Body of pancreas (tissue), 4 donors: ENCODE measurements around the gene INPP5K.

Source experiments
- POLR2A ChIP-seq, 3 donors: fragments of 450-650 bp; IDR thresholded peaks; one replicate each; pipeline ENCODE4 v1.6.1; 2016; ENCODE audit warnings: antibody characterized with exemption in 3 of 3, mild to moderate bottlenecking in 2 of 3
- TF ChIP-seq, protein P1 (sequence below), 7 experiments: fragments of 450-650 bp in 4 of 7; fragments of 200-600 bp in 3 of 7; sonication (generic) in 3 of 7; IDR thresholded peaks; one replicate each; pipeline ENCODE4 v1.5.1; 2016 to 2019; ENCODE audit warnings: antibody characterized with exemption in 7 of 7

DNA sequence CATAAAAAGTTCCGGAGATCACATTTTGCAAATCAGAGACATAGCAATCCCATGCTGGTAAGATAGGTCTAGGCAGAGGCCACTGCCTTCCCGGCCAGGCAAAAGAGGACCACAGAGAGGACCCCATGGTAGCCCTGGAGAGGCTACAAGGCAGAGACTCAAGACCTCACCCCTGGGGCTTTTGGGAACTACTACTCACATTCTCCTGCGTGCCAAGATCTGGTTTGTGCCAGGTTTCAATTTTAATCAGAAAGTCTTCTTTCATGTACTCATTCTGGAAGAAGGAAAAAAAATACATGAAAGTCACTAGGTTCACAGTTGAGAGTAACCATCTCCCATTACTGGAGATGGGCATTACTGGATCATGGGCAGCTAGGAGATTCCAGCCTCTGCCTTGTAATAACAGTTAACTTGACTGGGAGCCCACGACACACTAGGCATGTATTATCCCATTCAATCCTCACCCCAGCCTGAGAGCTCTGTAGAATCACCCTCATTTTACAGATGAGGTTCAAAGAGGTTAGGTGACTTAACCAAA is 25.0 kb upstream of the INPP5K start:
- TF ChIP-seq, protein P1, sequence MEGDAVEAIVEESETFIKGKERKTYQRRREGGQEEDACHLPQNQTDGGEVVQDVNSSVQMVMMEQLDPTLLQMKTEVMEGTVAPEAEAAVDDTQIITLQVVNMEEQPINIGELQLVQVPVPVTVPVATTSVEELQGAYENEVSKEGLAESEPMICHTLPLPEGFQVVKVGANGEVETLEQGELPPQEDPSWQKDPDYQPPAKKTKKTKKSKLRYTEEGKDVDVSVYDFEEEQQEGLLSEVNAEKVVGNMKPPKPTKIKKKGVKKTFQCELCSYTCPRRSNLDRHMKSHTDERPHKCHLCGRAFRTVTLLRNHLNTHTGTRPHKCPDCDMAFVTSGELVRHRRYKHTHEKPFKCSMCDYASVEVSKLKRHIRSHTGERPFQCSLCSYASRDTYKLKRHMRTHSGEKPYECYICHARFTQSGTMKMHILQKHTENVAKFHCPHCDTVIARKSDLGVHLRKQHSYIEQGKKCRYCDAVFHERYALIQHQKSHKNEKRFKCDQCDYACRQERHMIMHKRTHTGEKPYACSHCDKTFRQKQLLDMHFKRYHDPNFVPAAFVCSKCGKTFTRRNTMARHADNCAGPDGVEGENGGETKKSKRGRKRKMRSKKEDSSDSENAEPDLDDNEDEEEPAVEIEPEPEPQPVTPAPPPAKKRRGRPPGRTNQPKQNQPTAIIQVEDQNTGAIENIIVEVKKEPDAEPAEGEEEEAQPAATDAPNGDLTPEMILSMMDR (IDR thresholded peaks at IDR 0.05), result no peak
- TF ChIP-seq POLR2A (IDR thresholded peaks at IDR 0.05), result no peak
